ENCODE results near the gene RASSF4. TPM values are rescaled to one million over a fixed set of nuclear protein-coding genes. Genes with fewer than 3 reads are reported as not detected.

RASSF4 gene
- total and polyA plus RNA-seq, 2 donors (not counting 3 experiments of a cell fraction or from before 2014, with no cell fraction given): 7.6 to 8.2 TPM

- Histone ChIP-seq H3K27ac (ENCODE audit: insufficient read depth, low read depth, low read length) (peak overlapping the region; percentile 72), H3K9me3 (replicated peaks; ENCODE audit: control insufficient read depth, insufficient read depth, low read length) (no peaks in the 10 kb centered on the region), H3K79me2 (ENCODE audit: control insufficient read depth, insufficient read depth, low read length) (peaks cover 12% of the 10 kb centered on the region), H3K4me1 (ENCODE audit: control insufficient read depth, extremely low read depth, insufficient read depth, low read length) (peaks cover 31% of the 10 kb centered on the region), H3K27me3 (ENCODE audit: control insufficient read depth in 2 of 2, insufficient read depth in 2 of 2, low read length in 2 of 2) (no peaks in the 10 kb centered on the region), H3K4me3 (replicated peaks in 1 of 3; ENCODE audit: insufficient read depth in 1 of 3, low read depth in 1 of 3, low read length in 3 of 3) (no peak overlapping the region), H3K36me3 (ENCODE audit: control insufficient read depth in 2 of 2, extremely low read depth in 1 of 2, insufficient read depth in 2 of 2, low read length in 2 of 2) (no peaks in the 10 kb centered on the region), H4K20me1 (replicated peaks; ENCODE audit: control insufficient read depth, extremely low read depth, insufficient read depth, low read length) (no peaks in the 10 kb centered on the region), H3K4me2 (ENCODE audit: insufficient read depth, low read length) (no peak overlapping the region), H2AFZ (ENCODE audit: low read depth, low read length) (no peak overlapping the region), H3K9ac (replicated peaks; ENCODE audit: extremely low read depth, insufficient read depth, low read length) (peak overlapping the region; percentile 40), H3K9me1 (replicated peaks; ENCODE audit: control insufficient read depth, extremely low read depth, insufficient read depth, low read length) (no peaks in the 10 kb centered on the region)
- dilution Hi-C loops (cut with MboI; ENCODE audit: extremely low pct_ligation_motif_present, low sequenced_read_pairs) (no loop called here), intact Hi-C loops (cut with micrococcal nuclease) (no loop called here)
- no TSS peak for BruUV-seq (replicated peaks)
- POLR2A ChIA-PET: no interaction called here
- no peak for DNase-seq (ENCODE audit: low read depth, low spot score)
- TF ChIP-seq GATA2 (IDR thresholded peaks at IDR 0.05; ENCODE audit: insufficient read depth, insufficient read length, low read depth, low read length): no peak
- no peak for TF ChIP-seq POLR2A (IDR thresholded peaks at IDR 0.05; ENCODE audit: low read depth, low read length)
- CTCF ChIA-PET: interaction anchor here (1.1 kb wide), 1 partner anchor 64 kb away, joined by 5 read pairs; no protein-coding TSS in a partner anchor
- no peak for FAIRE-seq
Observed at GRCh38 chr10:44997105-44997748, 37.6 kb downstream of the RASSF4 start.

GRCh38 chr10:44998146-44998631, 38.6 kb downstream of the RASSF4 start:
- no peaks in the 10 kb centered on the region for H3K27me3 ChIP-seq (ENCODE audit: control insufficient read depth in 2 of 2, insufficient read depth in 2 of 2, low read length in 2 of 2)
- no peak overlapping the region for H3K9ac ChIP-seq (replicated peaks; ENCODE audit: extremely low read depth, insufficient read depth, low read length)
- TF ChIP-seq MAX (IDR thresholded peaks at IDR 0.05; ENCODE audit: insufficient read depth, insufficient read length): no peak
- TF ChIP-seq EZH2 (IDR thresholded peaks at IDR 0.05; ENCODE audit: borderline replicate concordance, low read depth, low read length, severe bottlenecking): no peak
- TF ChIP-seq JUN (IDR thresholded peaks at IDR 0.05; ENCODE audit: borderline replicate concordance, insufficient read depth, insufficient read length, low read depth): no peak
- no peak for FAIRE-seq
- H3K9me3 ChIP-seq (replicated peaks; ENCODE audit: control insufficient read depth, insufficient read depth, low read length): no peaks in the 10 kb centered on the region
- intact Hi-C loops (cut with micrococcal nuclease) (no loop called here), dilution Hi-C loops (cut with MboI; ENCODE audit: extremely low pct_ligation_motif_present, low sequenced_read_pairs) (no loop called here)
- no peak overlapping the region for H3K27ac ChIP-seq (ENCODE audit: insufficient read depth, low read depth, low read length)
- no TSS peak for BruUV-seq (replicated peaks)
- no peaks in the 10 kb centered on the region for H3K36me3 ChIP-seq (ENCODE audit: control insufficient read depth in 2 of 2, extremely low read depth in 1 of 2, insufficient read depth in 2 of 2, low read length in 2 of 2)
- ChIA-PET POLR2A (interaction anchor here (1.1 kb wide), 1 partner anchor 19 kb away, joined by 3 read pairs; the partner anchor contains the start of gene DEPP1), CTCF (interaction anchor here (1.1 kb wide), 1 partner anchor 65 kb away, joined by 5 read pairs; no protein-coding TSS in a partner anchor)
- peaks cover 20% of the 10 kb centered on the region for H3K79me2 ChIP-seq (ENCODE audit: control insufficient read depth, insufficient read depth, low read length)
- H3K4me3 ChIP-seq (replicated peaks in 1 of 3; ENCODE audit: insufficient read depth in 1 of 3, low read depth in 1 of 3, low read length in 3 of 3): no peak overlapping the region
- no peak overlapping the region for H3K4me2 ChIP-seq (ENCODE audit: insufficient read depth, low read length)
- H4K20me1 ChIP-seq (replicated peaks; ENCODE audit: control insufficient read depth, extremely low read depth, insufficient read depth, low read length): no peaks in the 10 kb centered on the region
- H3K4me1 ChIP-seq (ENCODE audit: control insufficient read depth, extremely low read depth, insufficient read depth, low read length): peaks cover 37% of the 10 kb centered on the region
- no peak overlapping the region for H2AFZ ChIP-seq (ENCODE audit: low read depth, low read length)
- no peak for DNase-seq (ENCODE audit: low read depth, low spot score)
- no peaks in the 10 kb centered on the region for H3K9me1 ChIP-seq (replicated peaks; ENCODE audit: control insufficient read depth, extremely low read depth, insufficient read depth, low read length)
